Astrocyte (in vitro differentiated cells and primary cell): ENCODE data around the gene LCN2.
"Not testable (repeated sequence)": the region's sequence is repeated elsewhere in the genome, so short reads cannot be mapped to it uniquely, and the experiment has no call there.

Source experiments
- EZH2 ChIP-seq: IDR thresholded peaks from 2 replicates; pipeline ENCODE4 v1.6.1; 2012; ENCODE audit warnings: mild to moderate bottlenecking, low read length, inconsistent platforms; ENCODE audit not compliant: insufficient read depth
- TF ChIP-seq, protein P1 (sequence below): IDR thresholded peaks from 2 replicates; pipeline ENCODE4 v1.5.1; 2011; ENCODE audit warnings: low read depth, mild to moderate bottlenecking, inconsistent platforms, low read length, moderate library complexity; ENCODE audit not compliant: insufficient read depth

DNA sequence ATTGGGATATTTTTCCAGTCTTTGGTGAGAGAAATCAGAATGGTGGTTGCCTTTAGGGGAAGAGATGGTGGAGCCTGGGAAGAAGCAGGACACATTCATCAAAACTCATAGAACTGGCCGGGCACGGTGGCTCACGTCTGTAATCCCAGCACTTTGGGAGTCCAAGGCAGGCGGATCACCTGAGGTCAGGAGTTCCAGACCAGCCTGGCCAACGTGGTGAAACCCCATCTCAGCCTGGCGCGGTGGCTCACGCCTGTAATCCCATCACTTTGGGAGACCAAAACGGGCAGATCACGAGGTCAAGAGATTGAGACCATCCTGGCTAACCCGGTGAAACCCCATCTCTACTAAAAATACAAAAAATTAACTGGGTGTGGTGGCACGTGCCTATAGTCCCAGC lies 37.5 kb upstream of the LCN2 start:
- TF ChIP-seq, protein P1, sequence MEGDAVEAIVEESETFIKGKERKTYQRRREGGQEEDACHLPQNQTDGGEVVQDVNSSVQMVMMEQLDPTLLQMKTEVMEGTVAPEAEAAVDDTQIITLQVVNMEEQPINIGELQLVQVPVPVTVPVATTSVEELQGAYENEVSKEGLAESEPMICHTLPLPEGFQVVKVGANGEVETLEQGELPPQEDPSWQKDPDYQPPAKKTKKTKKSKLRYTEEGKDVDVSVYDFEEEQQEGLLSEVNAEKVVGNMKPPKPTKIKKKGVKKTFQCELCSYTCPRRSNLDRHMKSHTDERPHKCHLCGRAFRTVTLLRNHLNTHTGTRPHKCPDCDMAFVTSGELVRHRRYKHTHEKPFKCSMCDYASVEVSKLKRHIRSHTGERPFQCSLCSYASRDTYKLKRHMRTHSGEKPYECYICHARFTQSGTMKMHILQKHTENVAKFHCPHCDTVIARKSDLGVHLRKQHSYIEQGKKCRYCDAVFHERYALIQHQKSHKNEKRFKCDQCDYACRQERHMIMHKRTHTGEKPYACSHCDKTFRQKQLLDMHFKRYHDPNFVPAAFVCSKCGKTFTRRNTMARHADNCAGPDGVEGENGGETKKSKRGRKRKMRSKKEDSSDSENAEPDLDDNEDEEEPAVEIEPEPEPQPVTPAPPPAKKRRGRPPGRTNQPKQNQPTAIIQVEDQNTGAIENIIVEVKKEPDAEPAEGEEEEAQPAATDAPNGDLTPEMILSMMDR = not testable (repeated sequence)
- not testable (repeated sequence) for TF ChIP-seq EZH2
